ENCODE data around the gene ZCCHC24.

ZCCHC24 gene

GRCh38 chr10:79409038-79409725 lies 36.2 kb downstream of the ZCCHC24 start:
- no peak for DNase-seq

DNA sequence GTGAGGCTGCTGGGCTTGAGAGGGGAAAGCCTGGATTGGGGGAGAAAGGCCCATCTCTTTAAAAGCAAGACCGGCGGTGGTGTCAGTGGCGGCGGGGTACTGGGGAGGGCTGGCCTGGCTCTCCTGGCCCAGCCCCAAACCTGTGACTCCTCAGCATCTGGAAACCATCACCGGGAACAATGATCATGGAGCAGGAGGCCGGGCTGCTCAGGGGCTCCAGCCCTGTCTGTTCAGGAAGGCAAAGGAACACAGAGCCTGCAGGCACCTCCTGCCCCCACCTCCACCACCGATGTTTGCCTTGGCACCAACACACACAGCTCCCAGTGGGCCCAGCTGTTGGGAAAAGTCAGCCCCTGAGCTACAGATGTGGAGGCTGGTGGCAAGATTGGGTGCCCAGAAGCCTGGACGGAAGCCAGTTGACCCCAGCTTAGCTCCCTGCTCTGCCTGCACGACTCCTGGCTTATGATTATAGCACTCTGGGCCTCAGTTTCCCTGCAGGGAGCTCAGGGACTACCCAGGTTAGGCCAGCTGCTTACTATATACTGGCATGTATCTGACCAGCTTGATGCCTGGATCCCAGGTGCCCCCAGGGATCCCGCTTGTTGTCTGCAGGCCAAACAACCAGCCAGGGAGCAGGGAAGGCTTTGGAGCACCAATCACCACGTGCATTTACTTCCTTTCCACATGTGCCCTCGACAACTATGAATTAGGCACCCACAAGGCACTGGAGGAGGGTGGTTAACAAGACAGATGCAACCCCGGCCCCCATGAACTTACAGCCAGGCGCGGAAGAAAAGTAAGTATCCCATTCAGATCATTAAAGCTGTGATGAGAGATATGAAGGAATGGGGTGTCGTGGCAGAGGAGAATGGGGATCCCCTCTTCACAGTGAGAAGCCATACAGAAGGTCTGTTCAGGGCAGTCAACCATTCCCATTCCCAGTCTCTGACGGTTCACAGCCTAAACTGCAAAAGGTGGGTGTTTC lies 37.3 kb downstream of the ZCCHC24 start:
- no peak for DNase-seq

- DNase-seq: no peak
Measured at GRCh38 chr10:79407423-79407796, 38.0 kb downstream of the ZCCHC24 start.

GRCh38 chr10:79406683-79407422 lies 38.6 kb downstream of the ZCCHC24 start:
- DNase-seq: no peak

DNA sequence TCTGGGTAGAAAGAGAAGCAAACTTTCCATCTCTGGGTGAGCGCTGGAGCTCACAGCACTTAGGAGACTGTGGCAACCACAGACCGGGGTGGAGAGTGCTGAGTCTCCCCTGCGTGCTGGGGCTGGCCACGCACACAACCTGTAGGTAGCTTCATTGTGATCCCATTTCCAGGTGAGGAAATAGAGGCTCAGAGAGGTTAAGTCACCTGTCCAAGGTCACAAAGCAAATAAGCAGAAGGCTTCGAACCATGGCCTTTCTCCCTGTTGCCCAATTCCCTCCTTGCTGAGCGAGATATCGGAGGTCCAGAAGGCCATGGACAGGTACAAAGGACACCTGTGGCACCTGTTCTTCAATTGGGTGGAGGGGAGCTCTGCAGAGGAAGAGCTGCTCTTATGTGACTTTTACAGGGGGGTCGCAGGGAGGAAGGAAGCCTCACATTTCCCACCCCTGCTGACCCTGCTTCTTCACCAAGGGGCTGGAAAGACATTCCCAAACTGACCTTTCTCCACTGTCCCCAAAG lies 39.4 kb downstream of the ZCCHC24 start:
- no peak for DNase-seq

DNA sequence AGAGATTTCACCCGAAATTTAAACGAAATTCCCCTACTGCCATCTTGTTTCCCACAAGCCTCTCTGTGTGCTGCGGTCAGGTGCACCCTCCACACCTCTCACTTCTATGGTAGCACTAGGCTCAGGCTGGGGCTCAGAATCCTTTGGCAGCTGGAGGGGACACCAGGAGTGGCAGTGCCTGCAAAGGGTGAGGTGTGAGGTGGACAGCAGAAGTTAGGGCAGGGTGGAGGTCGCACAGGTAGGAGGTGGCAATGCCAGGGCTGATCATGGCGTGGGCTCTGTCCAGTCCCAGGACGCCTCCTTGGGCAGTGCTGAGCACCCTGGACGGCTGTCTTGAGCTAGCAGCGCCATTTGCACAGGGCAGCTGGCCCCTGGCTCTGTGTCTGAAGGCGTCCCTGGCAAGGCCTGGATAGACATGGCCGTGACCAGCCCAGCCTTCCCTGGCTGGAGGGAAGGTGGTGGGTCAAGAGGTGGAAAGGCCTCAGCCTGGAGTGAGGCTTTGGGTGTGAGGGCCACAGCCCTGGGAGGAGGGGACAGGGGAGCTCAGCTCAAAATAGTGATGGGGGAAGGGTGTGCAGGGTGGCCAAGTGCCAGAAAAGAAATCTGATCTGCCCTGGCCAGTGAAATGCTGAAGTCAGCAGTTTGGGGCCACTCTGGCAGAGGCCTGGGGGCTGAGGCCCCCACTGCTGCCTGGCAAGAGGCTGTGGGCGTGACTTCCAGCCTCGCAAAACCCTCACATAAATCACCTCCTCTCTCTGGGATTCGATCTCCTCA lies 40.0 kb downstream of the ZCCHC24 start:
- DNase-seq: no peak

DNA sequence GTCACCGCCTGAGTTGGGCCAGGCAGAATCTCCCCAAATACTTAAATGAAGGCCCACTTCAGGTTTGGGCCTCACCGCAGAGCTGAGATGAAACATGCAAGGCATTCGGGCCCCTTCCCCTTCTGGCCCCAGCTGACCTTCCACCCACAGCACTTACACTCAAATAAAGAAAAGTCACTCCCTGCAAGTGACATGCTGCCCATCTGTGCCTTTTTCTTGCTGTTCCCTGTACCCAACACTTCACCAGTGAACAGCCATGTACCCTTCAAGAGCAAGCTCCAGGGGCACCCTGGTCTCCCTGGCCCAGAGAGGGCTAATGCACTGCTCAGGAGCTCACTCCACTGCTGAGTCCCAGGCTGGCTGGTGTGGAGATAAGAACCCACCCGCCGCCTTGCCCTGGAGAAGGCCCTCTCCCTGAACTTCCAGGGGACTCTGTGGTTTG lies 40.7 kb downstream of the ZCCHC24 start:
- DNase-seq: no peak

DNA sequence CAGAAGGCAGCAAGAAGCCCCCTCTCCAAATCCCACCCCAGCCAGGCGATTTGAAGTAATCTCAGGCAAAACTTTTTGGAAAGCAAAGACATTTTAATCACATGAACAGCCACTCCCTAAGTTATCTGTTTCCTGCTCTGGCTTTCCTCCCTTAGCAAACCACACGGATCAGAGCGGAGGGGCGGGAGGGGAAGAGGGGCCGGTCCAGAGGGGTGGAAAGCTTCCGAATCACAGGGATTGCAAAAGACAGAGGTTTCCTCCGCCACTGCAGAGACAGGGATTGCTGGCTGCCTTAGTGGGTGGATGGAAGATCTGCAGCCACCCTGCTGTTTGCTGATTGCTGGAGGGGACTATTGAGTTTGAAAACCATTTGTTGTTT lies 41.2 kb downstream of the ZCCHC24 start:
- DNase-seq: no peak

- no peak for DNase-seq
Measured at GRCh38 chr10:79403441-79404230, 41.8 kb downstream of the ZCCHC24 start.

GRCh38 chr10:79402951-79403350 lies 42.5 kb downstream of the ZCCHC24 start:
- DNase-seq: no peak

DNA sequence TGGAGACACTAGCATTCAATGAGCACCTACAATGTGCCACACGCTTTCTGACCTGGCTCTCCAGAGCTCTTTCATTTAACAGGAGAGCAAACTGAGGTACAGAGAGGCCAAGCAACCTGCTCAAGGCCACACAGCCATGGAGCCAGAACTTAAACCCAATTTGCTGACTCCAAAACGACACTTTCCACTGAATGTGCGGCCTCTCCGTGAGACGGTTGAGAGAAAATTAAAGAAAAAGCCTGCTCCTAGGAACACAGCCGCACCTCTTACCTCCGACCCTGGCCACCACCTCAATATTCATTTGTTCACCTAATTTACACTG lies 42.8 kb downstream of the ZCCHC24 start:
- no peak for DNase-seq

DNA sequence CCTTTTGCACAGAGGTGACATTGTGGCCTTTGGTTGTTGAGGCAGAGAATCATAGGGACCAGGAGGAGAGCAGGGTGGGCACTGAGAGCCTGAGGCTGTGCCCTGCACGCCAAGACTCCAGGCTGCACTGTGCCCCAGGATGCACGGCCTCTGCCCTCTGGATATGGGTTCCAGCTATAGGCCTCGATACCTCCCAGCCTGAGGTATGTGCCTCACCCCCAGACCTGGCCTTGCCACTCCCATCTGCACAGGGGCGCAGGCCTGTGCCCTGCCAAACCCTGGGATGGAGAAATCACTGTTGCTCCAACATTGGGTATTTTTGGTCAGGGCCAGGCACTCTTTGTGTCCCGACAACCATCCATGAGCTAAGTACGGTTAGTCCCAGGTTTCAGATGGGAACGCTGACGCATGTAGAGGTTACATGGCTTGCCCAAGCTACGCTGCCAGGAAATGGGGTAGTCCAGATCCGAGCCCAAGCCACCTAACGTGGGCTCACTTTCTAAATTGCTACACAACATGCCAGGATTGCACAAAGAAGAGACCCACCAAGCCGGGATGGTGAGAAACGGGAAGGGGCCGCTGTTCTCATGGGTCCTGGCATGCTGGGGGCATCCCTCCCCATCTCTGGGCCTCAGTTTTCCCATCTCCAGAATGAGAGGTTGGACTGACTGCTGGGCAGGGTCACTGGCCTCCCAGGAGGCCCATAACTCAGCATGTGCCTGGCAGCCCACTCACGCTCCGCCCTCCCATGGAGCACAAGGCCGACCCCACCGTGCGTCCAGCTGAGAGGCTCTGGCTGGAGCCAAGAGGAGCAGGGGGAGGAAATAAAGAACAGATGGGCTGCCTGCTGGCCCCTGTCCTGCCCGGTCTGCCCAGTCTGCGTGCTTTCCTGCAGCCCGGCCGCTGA lies 44.2 kb downstream of the ZCCHC24 start:
- no peak for DNase-seq

DNA sequence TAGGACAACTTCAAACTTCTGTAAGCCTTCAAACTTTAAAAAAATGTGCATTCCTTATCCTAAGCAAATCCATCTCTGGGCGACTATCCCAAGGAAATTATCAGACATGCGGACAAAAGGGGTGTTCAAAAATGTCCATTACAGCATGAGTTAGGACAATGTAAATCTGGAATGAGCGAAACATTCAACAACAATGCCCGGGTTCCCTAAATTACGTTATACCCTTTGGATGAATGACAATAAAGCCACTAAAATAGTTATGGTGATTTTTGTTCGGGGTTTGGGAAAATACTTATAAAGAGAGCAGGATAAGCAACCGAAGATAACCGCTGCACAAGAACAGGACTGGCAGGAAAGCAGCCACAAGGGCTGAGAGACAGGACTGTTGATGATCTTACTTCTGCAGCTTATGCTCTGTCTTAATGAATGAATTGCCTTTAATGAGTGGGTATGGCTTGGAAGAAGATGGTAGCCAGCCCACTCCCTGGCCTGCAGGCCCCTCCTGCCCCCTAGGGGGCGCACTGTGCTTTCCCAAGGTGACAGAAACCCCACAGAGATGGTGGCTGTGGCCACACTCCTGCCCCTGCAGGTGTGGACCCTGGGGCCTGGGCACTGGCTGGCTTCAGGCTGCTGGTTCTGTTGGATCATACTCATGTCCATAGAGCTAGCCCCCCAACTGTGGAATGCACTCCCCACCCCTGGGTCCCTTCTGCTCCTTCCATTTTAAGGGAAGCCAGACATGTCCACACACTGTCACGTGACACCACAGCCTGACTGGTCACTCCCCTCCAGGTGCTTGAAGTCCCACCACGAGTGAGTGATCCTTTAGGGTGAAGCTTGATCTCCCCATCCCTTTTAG lies 45.0 kb downstream of the ZCCHC24 start:
- peak; percentile 65 for DNase-seq

- DNase-seq: no peak
Measured at GRCh38 chr10:79399223-79399831, 46.1 kb downstream of the ZCCHC24 start.

DNA sequence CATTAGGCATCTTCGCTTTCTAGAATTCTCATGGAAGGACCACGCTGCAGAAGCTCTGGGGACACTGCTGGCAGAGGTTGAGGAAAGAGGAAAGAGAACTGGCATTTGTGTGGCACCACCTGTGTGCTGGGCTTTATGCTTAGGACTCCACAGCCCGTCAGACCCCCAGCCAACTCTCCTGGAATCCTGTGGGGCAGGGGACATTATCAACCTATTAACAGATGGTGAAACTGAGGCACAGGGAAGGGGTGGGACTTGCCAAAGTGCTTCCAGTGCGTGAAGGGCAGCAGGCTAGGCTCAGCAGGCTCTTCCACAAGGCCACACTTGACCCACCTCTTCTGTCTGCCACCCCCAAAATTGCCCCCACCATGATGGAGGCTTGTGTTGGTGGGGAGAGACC lies 46.8 kb downstream of the ZCCHC24 start:
- DNase-seq: no peak

- no peak for DNase-seq
Measured at GRCh38 chr10:79397575-79398303, 47.7 kb downstream of the ZCCHC24 start.

- DNase-seq: no peak
Measured at GRCh38 chr10:79397051-79397450, 48.4 kb downstream of the ZCCHC24 start.

DNA sequence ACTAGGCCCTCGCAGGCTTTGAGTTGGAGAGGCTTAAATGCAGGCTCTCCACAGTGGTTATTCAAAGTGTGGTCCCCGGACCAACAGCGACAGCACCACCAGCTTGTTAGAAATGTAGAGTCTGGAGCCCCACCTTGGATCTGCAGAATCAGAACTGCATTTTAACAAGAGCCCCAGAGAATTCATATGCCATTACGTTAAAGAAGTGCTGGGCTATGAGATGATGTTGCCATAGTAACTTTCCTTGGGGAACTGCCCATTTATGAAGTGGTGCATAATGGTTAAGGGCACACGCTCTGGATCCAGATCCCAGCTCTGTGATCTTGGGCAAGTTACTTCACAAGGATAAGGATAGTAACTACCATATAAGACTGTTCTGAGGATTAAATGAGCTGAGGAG lies 48.9 kb downstream of the ZCCHC24 start:
- no peak for DNase-seq
